C4-2B (cell line): ENCODE results near the gene MON1A.

Experiments
- CTCF ChIP-seq: fragments of 450-650 bp; conservative IDR thresholded peaks from 2 replicates; pipeline ENCODE4 v1.5.1; 2017; ENCODE audit warnings: mild to moderate bottlenecking
- ZFX ChIP-seq: fragments of 450-650 bp; IDR thresholded peaks from 2 replicates; pipeline ENCODE4 v1.6.1; 2017

DNA sequence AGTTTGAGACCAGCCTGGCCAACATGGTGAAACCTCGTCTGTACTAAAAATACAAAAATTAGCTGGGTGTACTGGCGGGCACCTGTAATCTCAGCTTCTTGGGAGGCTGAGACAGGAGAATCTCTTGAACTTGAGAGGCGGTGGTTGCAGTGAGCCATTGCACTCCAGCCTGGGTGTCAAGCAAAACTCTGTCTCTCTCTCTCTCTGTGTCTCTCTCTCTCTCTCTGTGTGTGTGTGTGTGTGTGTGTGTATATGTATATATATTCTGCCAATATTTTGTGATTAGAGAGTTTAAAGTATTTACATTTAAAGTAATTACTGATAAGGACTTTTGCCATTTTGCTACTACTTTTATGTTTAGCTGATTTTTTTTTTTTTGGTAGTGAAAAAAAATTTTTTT, 26.0 kb upstream of the MON1A start:
- TF ChIP-seq CTCF, result no peak
- TF ChIP-seq ZFX, result no peak
